GM15510 (cell line): ENCODE measurements around the gene LRRFIP1.

Source experiments
- POLR2A ChIP-seq: IDR thresholded peaks from 3 replicates; pipeline ENCODE4 v1.6.1; 2011; ENCODE audit warnings: borderline replicate concordance; ENCODE audit not compliant: insufficient read length; ENCODE audit errors: extremely low read depth

LRRFIP1 gene

DNA sequence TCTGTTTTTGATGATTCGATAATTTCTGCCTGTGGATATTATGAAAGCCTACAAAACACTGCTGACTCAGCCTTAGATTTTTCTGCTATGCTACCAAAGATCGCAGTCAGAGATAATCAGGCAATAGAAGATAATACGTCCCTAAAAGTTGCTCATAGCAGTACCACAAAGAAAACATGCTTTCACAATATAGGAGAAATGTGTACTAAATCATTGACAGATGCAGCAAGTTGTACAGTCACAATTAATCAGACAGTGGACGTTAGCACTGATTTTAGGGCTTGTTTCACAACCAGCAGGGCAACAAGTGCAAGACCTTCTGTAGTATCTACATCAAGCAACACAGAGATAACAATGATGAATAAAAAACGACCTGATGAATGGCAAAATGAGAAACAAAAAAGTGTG is 190.7 kb downstream of the LRRFIP1 start:
- TF ChIP-seq POLR2A, result no peak

GRCh38 chr2:237819231-237819630 is 191.8 kb downstream of the LRRFIP1 start:
- no peak for TF ChIP-seq POLR2A

- no peak for TF ChIP-seq POLR2A
Observed at GRCh38 chr2:237820421-237820820, 193.0 kb downstream of the LRRFIP1 start.

GRCh38 chr2:237823544-237823943 is 196.2 kb downstream of the LRRFIP1 start:
- no peak for TF ChIP-seq POLR2A

DNA sequence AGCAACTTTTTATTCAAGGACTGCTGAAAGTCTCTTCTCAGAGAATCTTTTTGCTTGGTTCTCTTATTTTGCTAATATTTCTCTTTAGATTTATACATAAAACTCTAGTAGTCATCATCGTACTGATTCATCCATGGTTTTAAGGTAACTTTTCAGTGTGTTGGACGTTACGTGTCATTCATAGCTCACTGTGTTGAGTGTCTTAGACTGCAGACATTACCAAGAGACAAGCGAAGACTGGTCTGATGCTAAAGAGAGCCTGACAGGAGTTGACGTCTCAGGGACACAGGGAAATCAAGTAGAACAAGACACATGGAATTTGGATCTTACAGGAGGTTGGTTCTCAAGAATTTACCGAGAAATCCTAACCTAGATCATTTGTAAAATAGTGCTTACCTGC is 196.7 kb downstream of the LRRFIP1 start:
- no peak for TF ChIP-seq POLR2A

DNA sequence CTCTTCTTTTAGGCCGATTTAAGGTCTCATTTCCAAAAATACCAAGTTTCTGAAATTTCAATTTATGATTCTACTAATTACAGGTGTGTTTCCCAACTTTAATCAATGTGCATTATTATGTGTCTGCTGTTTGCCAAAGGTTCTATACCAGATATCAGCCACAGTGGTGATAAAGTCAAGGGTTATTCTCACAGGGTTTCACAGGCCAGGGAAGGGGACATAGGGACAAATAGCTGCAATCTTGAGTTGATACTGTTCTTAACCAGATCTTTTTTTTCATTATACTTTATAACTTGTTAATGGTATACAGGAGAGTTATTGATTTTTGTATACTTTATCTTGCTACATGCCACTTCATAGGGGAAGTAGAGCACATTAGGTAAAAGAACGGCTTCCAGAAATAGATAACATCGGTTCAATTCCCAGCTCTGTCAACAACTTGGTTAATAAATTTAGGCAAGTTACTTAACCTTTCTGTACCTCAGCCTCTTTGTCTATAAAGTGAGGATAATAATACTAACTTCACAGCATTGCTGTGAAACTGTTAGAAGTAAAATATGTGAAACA is 200.1 kb downstream of the LRRFIP1 start:
- TF ChIP-seq POLR2A, result no peak
